GM18519 (cell line): ENCODE results near the gene DMC1.

ENCODE experiments used
- ATAC-seq: cut with Tn5 transposase; IDR thresholded peaks from one replicate; pipeline ENCODE4 v1.9.1; 2021; ENCODE audit warnings: mild to moderate bottlenecking, moderate library complexity; ENCODE audit not compliant: unreplicated experiment, low FRiP score

DMC1 gene

DNA sequence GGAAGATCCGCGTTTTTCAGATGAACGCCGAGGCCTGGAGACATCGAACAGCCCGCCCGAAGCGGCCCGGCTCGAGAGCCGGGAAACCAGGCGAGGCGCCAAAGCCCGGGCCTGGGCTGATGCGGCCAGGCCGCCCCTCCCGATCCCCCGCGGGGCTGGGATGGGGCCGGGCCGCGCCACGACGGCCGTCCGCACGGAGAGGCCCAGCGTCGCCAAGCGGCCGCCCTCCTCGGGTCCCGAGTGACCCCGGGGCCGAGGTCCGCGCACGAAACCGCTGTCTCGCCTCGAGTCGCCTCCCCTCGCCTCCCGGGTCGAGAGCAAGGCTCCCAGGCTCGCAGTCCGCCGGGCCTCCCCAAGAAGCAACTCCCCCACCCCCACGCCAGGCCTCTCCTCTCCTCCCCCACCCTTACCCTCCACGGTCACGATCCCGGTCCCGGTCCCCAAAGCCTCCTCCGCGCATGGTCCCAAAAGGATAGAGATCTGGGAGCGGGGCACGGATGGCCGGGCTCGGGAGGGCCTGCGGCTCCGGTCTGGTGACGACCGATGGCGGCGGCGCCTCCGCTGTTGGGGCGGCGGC lies 64.4 kb downstream of the DMC1 start:
- peak; percentile 16 for ATAC-seq

DNA sequence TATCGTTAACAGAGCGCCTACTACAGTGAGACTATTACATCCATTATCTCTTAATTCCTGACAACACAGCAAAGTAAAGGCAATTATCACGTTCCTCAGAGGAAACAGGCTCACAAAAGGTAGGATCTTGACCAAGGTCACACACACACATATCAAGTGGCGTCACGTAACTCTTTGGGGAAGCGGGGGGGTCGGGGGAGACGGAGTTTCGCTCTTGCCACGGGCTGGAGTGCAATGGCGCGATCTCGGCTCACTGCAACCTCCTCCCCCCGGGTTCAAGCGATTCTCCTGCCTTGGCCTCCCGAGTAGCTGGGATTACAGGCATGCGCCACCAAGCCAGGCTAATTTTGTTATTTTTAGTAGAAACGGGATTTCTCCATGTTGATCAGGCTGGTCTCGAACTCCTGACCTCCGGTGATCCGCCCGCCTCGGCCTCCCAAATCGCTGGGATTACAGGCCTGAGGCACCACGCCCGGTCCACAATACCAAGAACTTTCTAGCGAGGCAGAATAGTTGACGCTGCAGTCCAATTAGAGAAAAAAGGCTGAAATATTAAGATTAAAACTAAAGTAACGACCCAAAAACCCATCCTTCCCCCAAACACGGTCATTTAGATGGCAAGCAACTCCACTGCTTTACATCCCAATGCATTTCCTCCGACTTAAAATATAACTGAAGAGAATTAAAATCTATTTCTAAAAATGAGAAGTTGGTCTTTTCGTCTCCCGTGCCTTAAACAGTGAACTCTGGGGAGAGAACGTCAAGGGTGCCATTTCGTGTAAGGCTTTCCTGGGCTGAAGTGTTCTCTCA lies 65.0 kb downstream of the DMC1 start:
- no peak for ATAC-seq

DNA sequence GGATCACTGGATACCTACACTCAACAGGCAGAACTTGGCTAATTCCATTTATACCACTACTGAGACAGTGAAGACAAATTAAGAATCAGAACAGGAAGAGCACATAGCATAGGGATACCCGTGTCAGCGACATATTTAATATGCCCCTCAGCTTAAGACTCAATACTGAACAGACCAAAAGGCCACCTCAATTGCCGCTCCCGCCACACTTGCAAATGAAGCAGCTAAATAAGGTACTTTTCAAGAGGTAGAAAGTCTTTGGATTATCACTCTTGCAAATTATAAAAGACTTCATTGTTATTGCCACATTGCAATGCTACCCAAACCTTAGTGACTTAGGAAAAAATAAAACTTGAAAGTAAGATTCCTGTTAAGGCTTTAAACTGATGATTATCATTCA lies 67.0 kb downstream of the DMC1 start:
- ATAC-seq: no peak

DNA sequence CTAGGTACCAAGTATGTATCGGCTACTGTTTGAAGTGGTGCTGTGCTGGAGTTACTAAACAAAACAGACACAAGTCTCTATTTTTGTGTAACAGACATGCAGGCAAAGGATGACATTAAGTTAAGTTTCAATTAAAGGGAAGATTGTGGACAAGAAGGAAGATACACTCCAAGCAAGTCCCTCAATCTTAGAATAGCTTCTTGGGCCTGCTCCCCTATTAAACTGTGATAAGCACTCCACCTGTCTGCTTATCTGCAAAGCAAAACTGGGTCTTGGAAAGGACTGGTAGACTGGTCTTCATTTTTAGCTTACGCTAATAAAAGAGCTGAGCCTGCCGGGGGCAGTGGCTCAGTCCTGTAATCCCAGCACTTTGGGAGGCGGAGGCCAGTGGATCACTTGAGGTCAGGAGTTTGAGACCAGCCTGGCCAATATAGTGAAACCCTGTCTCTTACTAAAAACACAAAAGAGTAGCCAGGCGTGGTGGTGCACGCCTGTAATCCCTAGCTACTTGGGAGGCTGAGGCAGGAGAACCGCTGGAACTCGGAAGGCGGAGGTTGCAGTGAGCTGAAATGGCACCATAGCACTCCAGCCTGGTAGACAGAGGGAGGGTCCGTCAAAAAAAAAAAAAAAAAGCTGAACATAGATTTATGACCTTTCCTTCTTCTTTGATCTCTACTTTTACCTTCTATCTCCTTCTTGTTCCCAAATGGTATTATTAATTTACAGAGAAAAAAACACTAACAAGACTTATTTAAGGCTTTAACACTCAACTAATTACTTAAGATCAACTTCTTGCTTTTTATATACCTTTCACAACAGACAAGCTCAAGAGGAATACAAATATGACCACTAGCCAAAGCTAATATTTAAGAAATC lies 67.9 kb downstream of the DMC1 start:
- no peak for ATAC-seq

DNA sequence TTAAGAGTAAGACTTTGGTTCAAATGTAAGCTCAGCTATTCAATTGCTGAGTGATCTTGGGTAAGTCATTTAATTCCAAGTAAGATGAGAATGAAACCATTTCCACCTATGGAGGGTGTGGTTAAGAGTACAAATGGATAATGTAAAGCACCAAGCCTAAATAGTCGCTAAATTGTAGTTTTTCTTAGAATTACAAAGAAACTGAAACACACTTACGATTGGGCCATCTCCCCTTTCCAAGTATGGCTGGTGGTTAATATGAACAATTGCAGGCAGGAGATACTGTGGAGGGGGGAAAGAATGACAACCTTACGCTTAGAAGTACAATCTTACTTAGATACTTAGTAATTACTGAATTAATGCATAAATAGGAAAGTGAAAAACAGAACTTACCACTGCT lies 72.1 kb downstream of the DMC1 start:
- no peak for ATAC-seq

DNA sequence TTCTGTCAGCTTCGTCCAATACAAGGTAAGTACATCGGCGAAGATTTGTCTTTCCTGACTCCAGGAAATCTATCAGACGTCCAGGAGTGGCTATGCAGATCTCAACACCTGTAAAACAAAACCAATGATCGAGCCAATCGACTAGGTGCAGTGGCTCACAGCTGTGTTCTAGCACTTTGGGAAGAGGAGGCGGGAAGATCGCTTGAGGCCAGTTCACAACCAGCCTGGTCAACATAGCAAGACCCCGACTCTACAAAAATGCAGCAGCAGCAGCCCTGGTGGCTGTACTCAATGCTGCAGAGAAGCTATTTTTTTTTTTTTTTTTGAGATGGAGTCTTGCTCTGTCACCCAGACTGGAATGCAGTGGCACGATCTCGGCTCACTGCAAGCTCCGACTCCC lies 75.0 kb downstream of the DMC1 start:
- no peak for ATAC-seq

DNA sequence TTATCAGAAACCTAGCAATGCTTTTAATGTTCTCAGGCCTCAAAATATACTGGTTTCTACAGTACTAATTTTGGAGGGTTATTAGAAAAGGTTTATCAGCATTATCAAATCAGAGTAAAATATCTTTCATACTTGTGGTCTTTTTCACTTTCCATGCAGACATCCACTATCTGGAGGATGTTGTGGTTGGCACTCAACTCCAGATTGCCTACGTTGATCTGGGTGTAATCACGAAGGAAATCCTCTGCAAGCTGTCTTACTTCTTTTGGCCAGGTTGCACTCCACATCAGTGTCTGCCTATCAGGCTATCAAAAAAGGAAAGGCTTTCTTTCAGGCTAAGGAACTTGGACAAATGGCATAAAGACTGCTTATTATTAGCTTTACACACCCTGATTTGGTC lies 75.5 kb downstream of the DMC1 start:
- ATAC-seq: no peak

DNA sequence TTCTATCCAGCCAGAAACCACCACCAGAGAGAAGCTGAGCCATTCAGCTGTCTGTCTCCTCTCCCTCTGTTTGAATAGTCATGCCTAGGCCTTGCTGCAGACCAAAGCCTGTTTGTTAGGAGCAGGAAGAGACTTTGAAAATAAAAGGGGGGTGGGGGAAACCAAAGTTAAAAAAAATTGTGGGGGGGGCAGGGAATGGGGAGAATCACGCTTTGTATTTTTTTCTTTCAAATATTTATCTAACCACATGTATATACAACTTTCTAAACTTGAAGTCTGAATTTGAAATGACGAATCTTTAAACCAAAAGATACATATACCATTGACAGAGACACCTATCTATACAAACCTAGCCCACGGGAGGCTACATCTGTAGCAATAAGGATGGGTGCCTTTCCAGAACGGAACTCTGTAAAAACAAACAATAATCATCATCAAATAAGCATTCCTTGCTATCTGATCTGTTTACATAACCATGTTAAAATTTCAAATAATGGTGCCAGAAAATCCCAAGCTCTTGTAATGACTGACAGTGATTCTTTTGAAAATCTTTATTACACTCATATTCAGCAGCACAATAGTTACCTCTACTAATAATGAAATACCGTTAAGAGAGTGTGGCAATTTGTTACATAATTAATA lies 78.2 kb downstream of the DMC1 start:
- no peak for ATAC-seq

DNA sequence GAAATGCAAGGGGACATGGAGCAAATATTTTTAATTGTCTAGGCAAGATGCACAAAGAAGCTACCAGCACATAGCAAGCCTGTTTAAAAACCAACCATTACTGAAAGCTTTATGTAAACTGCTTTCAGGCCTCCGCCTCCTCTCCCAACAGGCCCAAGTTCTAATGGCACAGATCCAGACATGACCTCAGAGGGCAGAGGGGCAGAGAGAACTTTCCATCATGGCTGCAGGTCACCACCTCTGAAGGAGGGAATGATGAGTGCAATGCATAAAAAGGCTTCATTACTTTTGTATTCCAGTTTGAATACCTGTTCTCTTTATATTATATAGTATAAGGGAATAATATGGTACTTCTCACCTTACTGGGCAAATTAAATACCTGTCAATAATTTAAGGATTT lies 79.1 kb downstream of the DMC1 start:
- no peak for ATAC-seq

DNA sequence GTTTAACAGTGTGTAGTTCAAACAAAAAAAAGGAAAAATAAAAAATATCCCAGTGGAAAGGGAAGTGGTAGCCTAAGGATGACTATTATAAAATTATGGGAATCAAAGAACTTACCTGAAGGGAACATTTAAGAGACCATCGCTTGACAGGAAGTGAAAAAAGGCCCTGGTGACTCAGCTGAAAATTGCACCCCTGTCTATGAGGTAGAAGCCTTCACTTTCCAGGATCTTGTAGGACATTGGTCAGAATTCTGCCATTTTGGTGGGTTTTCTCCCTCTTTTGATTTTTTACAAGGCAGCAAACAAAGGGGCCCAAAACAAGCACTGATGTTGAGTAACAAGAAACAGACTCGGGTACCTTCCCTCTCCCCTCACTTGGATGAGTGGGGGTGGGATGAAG lies 79.5 kb downstream of the DMC1 start:
- no peak for ATAC-seq

DNA sequence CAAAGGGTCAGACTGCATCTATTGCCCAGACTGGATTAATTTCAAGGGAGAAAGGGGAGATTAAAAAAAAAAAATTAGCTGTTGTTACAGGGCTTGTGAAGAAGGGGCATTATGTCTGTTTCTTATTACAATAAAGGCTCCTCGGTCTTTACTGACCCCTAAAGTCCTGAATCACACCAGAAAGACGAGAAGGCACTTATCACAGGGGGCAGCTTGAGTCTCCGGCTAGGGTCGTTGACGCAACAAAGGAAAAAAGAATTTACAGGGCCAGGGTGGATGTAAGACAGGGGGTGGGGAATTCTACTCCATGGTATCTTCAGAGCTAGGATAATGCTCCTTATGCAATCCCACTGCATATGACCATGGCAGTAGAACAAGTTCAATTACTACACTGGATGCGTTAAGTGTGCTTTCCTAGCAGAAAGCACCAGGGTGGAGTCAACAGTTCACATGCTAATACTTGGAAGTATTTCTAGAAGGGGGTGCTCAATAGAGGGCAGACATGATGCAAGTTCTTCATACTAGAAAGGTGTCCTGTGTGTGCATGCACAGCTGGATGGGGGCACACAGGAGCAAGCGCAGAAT lies 80.3 kb downstream of the DMC1 start:
- ATAC-seq: no peak

DNA sequence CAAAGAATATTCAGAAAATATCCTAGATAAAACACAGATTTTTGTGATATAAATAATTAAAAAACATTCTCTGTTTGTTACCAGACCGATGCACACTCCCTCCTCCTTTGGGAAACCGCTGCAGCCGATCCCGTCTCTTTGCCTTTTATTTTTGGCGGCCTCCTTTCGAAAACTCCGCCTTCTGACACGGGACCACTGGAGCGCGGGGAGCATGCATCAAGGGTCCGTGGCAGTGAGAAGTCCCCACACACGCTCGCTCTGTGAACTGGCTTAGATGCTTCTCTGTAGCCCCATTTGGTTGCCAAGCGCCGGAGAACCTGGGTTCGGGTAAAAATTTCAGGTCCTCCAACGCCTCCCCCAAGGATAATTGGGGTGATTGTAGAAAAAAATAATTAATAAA lies 80.8 kb downstream of the DMC1 start:
- no peak for ATAC-seq

DNA sequence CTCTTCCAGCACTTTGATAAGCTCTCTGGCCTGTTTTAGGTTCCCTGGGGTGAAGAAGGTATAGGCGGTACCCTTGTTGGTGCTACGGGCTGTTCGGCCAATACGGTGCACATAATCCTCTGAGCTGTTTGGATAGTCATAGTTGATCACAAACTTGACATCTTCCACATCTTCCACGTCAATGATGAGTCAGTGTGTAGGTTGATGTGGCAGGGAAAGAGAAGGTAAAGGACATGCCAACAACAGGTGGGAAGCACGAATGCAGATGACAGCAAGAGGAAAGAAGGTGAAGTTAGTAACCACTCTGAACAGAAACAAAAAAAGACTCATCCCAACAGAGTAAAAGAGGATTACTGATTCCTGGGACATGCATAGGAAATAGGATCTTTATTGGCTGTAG lies 82.0 kb downstream of the DMC1 start:
- ATAC-seq: no peak

DNA sequence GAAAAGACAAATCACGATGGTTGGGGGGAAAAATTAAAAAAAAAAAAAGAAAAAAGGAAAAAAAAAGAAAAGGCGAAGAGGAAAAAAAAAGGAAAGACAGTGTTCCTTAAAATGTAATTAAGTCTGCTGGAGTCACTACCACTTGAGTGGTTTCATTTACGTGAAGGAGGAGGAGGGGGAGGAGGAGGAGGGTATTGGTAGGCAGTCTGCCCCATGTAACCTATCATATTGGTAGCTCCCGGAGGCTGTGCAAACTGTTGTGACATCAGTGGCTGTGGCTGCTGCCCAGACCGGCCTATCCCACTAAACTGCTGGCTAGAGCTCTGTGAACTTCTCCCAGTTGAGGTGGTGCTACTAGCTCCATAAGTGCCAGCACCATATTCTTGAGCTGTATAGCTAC lies 84.2 kb downstream of the DMC1 start:
- ATAC-seq: no peak

DNA sequence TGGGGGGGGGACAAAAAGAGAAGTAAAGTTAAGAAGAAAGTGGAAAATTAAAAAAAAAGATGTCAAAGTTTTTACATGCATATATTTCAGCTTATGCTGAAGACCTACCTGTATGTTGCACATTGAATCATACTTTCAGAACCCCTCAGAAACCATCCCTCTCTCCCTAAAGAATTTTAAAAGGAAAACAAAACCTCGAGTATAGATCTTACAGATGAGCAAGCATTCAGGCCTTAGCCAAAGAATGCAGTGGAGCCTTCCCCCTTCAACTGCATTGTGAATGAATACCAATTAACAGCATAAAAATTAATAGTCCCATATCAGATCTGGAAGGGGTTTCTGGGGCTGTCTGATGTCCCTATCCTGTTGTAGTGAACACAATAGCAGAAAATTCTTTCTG lies 85.7 kb downstream of the DMC1 start:
- no peak for ATAC-seq

DNA sequence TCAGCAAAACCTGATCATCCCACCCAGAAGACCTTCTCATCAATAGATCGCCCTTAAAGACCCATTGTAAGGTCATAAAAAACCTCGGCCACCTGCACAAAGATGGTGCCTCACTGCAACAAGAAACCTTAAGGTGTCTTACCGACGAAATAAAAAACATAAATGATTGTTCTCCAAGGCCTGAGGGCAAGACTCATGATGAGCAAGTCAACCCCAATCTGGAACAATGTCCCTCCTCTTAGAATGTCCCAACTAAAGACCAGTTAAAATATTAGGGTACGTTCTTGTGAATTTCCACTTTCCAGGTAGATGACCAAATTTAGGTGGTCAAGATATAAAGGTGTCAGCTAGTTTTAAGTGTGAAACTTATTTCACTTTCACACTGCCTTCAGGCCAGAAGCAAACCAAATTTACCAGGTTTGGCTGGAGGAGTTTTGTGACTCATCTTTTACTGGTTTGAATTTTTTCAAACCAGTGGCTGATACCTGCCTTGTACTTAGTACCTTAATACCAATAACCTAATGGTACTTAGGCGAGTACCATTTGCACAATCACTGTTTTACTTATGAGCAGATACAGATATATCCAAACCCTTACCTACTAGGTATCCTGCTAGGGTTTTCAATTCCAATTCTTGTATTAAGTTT lies 87.2 kb downstream of the DMC1 start:
- no peak for ATAC-seq

DNA sequence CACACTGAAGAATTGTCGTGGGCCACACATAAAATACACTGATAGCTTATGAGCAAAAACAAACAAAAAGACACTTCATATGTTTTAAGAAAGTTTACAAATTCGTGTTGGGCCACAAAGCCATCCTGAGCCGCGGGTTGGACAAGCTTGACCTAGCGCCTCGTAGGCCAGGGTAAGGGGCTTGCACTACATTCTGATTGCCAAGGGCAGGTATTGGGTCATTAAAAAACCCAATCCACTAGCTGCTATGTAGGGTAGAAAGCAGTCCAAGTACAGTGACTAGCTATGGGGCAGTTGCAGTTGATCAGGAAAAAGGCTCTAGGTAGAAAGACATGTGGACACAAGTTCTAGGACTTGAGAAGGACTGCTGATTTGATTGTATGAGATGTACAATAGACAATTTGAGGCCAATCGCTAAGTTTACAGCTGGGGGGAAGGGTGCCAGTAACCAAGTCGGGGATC lies 88.1 kb downstream of the DMC1 start:
- ATAC-seq: no peak

DNA sequence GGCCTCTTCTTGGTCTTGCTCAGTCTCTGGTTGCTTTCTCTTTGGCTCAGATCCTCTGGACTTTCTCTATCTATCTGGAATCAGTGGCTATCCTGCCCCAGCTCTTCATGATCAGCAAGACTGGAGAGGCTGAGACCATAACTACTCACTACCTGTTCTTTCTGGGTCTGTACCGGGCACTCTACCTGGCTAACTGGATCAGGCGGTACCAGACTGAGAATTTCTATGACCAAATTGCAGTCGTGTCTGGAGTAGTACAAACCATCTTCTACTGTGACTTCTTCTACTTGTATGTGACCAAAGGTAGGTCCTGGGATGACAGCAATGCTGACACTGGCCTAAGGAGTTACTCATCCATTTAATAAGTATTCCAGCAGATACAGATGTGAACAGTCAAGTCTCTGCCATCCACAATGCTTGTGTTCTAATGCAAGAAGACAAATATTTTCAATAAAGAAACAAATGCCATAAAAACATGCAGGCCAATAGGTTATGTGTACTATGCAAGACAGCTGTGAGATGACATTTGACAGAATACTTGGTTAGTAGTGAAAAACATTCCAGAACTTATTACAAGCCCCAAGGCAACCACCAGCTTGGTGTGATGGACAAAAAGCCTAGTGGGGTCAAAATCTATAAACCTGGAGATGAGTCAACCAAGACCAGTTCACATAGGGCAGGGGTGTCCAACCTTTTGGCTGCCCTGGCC lies 88.7 kb downstream of the DMC1 start:
- no peak for ATAC-seq

DNA sequence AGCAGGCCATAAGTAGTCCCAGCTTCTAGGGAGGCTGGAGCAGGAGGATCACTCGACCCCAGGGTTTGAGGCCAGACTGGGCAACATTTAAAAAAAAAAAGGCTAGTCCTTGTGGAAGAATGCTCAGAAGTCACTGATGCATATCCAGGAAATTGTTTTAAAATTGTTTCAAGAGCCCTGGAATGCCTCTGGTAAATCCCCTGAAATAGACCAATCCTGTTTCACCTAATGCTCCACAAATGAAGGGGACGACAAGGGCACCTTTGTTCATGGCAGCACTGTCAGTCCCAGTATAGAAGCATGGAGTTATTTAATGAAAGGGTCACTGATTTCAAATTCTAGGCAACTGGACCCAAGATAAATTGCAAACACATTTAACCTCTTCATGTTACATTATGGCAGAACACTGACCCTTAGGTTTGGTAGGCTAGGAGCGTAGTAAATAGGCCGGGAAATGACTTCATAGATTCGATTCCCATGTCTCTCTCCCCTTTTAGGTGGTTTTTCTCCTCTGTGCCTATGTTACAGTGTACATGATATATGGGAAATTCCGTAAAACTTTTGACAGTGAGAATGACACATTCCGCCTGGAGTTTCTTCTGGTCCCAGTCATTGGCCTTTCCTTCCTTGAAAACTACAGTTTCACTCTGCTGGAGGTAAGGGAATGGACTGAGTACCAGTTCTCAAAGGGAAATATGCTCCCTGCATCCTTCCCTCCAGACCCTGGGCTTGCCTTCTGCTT lies 90.7 kb downstream of the DMC1 start:
- no peak for ATAC-seq
